ENCODE measurements around the gene DGKE. TPM values are rescaled to one million over a fixed set of nuclear protein-coding genes. Genes with fewer than 3 reads are reported as not detected.

The DGKE gene
- total RNA-seq, 1 donor from 2014 or later, result 3.3 TPM

- peaks cover 6% of the 10 kb centered on the region for H3K36me3 Mint-ChIP-seq (ENCODE audit: low read depth, unreplicated experiment)
- no peak for DNase-seq (ENCODE audit: low spot score)
- TF ChIP-seq CTCF (IDR thresholded peaks at IDR 0.05; ENCODE audit: unreplicated experiment), result no peak
- no peak overlapping the region for H3K27ac Mint-ChIP-seq (ENCODE audit: unreplicated experiment)
- H3K27me3 Mint-ChIP-seq (ENCODE audit: unreplicated experiment), result peaks cover 4% of the 10 kb centered on the region
- no peaks in the 10 kb centered on the region for H3K9me3 Mint-ChIP-seq (ENCODE audit: unreplicated experiment)
- peaks cover 5% of the 10 kb centered on the region for H3K4me1 Mint-ChIP-seq (ENCODE audit: unreplicated experiment)
- no peak overlapping the region for H3K4me3 Mint-ChIP-seq (ENCODE audit: unreplicated experiment)
These were observed 46.6 kb downstream of the DGKE start for GRCh38 chr17:56880571-56880970.

- peaks cover 12% of the 10 kb centered on the region for H3K4me1 Mint-ChIP-seq (ENCODE audit: unreplicated experiment)
- peaks cover 6% of the 10 kb centered on the region for H3K36me3 Mint-ChIP-seq (ENCODE audit: low read depth, unreplicated experiment)
- H3K9me3 Mint-ChIP-seq (ENCODE audit: unreplicated experiment), result no peaks in the 10 kb centered on the region
- no peak for TF ChIP-seq CTCF (IDR thresholded peaks at IDR 0.05; ENCODE audit: unreplicated experiment)
- no peak overlapping the region for H3K27ac Mint-ChIP-seq (ENCODE audit: unreplicated experiment)
- H3K4me3 Mint-ChIP-seq (ENCODE audit: unreplicated experiment), result no peak overlapping the region
- peaks cover 4% of the 10 kb centered on the region for H3K27me3 Mint-ChIP-seq (ENCODE audit: unreplicated experiment)
- DNase-seq (ENCODE audit: low spot score), result no peak
These were observed 47.8 kb downstream of the DGKE start for GRCh38 chr17:56881685-56882295.

- Mint-ChIP-seq H3K4me3 (ENCODE audit: unreplicated experiment) (no peak overlapping the region), H3K27ac (ENCODE audit: unreplicated experiment) (no peak overlapping the region), H3K9me3 (ENCODE audit: unreplicated experiment) (peaks cover 7% of the 10 kb centered on the region), H3K27me3 (ENCODE audit: unreplicated experiment) (peaks cover 6% of the 10 kb centered on the region), H3K4me1 (ENCODE audit: unreplicated experiment) (peaks cover 12% of the 10 kb centered on the region), H3K36me3 (ENCODE audit: low read depth, unreplicated experiment) (peaks cover 12% of the 10 kb centered on the region)
- DNase-seq (ENCODE audit: low spot score), result no peak
- TF ChIP-seq CTCF (IDR thresholded peaks at IDR 0.05; ENCODE audit: unreplicated experiment), result no peak
These were observed 49.7 kb downstream of the DGKE start for GRCh38 chr17:56883616-56884015.

GRCh38 chr17:56884483-56885311 lies 50.7 kb downstream of the DGKE start:
- Mint-ChIP-seq H3K9me3 (ENCODE audit: unreplicated experiment) (peaks cover 7% of the 10 kb centered on the region), H3K36me3 (ENCODE audit: low read depth, unreplicated experiment) (peaks cover 15% of the 10 kb centered on the region), H3K4me3 (ENCODE audit: unreplicated experiment) (no peak overlapping the region), H3K27me3 (ENCODE audit: unreplicated experiment) (peaks cover 6% of the 10 kb centered on the region), H3K27ac (ENCODE audit: unreplicated experiment) (no peak overlapping the region), H3K4me1 (ENCODE audit: unreplicated experiment) (peaks cover 12% of the 10 kb centered on the region)
- no peak for DNase-seq (ENCODE audit: low spot score)
- no peak for TF ChIP-seq CTCF (IDR thresholded peaks at IDR 0.05; ENCODE audit: unreplicated experiment)

GRCh38 chr17:56885312-56885657 lies 51.3 kb downstream of the DGKE start:
- no peak overlapping the region for H3K4me3 Mint-ChIP-seq (ENCODE audit: unreplicated experiment)
- DNase-seq (ENCODE audit: low spot score), result no peak
- no peak for TF ChIP-seq CTCF (IDR thresholded peaks at IDR 0.05; ENCODE audit: unreplicated experiment)
- peaks cover 7% of the 10 kb centered on the region for H3K9me3 Mint-ChIP-seq (ENCODE audit: unreplicated experiment)
- H3K27me3 Mint-ChIP-seq (ENCODE audit: unreplicated experiment), result peaks cover 6% of the 10 kb centered on the region
- peaks cover 12% of the 10 kb centered on the region for H3K4me1 Mint-ChIP-seq (ENCODE audit: unreplicated experiment)
- peak overlapping the region; percentile 59 for H3K27ac Mint-ChIP-seq (ENCODE audit: unreplicated experiment)
- H3K36me3 Mint-ChIP-seq (ENCODE audit: low read depth, unreplicated experiment), result peaks cover 15% of the 10 kb centered on the region

Data from endothelial cell (in vitro differentiated cells).